Activated CD4-positive, alpha-beta T cell treated with anti-CD3 and anti-CD28 coated beads for 4 hours (primary cell): Measurements from ENCODE around the gene HOXA2.

Experiments
- DNase-seq, 2 donors: peaks; one replicate each; pipeline ENCODE4 v3.0.0-alpha.2; 2020

The HOXA2 gene

DNA sequence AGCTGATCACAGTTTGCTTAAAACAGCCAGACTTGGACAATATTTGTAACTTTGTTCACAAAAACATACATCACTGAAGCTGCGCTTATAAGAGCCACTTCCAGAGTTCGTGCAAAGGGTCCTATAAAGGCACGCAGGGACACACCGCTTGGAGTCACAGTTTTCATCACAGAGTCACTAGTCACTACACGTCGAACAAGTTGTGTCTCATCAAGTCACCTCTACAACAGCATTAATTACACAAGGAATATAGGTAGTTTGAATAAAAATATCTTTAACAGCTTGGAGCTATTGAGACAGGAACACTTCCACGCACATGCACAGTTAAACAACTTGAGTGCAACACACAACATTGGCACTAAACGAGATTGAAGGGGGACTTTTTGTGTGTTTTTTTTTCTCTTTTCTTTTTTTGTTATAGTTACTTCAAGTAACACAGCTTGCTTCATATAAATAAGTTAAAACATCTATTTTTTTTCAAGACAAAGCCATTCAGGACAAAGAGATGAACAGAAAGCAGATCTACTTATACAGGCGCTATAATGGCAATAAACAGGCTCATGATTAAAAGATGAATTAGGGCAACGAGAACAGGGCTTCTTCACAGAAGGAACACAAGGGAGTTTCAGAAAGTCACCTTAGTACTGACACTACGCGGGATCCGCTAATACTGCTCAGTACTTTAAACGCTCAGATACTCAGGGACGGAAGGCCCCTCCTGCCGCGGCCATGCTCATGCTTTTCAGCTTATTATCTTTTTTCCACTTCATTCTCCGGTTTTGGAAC, 38.8 kb upstream of the HOXA2 start:
- DNase-seq: no peak

DNA sequence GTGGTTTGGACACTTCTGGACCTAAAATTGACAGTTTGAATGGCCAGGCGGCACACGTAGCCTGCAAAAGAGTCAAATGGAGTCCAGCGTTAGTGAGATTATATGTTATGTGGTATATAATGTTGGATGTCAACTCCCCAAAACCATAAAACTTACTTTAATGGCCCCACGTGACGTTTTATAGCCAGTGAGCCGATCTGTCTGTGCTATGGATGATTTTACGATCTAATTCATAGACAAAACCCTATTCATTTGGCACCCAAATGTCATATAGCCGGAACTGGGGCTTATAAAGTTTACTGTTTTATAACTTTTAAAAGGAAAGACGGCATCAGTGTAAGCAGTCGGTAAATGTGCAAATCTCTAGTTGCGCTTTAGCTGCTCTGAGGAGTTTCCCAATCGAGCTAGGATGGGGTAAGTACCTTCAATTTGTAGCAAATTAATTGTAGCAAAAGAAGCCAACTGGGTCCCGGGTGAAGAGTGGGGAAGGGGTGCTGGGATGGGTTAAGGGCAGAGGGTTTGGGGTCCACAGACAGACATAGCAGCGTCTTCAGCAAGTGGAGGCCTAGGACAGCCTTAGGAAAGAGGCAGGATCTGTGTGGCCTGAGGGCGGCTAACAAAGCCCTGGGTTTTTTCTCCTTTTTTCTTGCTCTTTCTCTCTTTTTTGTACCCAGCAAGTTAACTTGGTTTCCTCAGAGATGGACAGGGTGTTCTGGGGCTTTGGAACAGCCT, 37.8 kb upstream of the HOXA2 start:
- no peak for DNase-seq

DNA sequence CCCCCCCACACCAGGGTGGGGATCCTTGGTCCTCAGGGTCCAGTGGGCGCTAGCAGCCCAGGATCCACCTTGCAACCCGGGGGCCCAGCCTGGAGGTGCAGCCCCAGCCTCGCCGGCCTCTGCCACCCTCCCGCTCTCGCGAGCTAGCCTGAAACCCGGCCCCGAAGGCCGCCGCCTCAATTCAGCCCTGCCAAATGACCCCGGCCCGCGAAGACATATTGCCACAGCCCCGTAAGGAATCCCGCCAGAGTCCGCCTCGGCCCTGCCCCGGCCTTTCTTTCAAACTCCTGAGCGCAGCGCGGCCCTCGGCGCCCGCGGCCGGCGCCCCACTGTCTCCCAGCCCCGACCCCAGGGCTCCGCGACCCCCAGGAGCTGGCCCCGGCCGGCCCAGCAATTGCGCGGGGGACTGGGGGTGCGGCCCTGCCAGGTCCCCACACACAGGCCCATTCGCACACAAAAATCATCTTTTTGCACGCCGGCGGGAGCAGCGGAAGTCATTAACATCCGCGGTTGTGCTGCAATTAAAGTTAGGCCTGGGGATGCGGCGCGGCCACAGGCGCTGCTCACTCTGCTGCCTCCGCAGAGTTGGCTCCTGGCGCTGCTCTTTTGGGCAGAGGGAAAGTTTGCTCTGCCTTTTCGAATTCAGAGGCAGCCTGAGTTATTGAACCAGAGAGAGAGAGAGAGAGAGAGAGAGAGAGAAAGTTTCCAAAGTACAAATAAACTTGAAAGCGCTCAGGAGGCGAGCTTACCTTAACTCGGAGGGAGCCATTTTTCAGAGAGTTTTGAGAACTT, 37.0 kb upstream of the HOXA2 start:
- DNase-seq: no peak

DNA sequence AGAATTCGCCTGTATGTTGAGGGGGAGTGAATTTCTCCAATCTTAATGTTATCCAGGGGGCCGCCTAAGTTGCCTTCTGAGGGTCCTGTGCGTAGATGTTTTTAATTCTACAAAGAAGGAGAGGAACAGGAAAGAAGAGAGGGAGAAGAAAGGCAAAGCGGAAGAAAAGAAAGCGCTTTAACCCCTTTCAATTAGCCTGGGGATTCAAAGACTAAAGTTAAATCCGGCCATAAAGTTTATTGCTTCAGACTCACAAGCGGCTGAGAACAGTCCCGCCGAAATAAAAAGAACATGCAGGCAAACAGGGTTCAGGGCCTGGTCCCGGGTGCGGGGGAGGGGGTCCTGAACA, 36.5 kb upstream of the HOXA2 start:
- DNase-seq: no peak

DNA sequence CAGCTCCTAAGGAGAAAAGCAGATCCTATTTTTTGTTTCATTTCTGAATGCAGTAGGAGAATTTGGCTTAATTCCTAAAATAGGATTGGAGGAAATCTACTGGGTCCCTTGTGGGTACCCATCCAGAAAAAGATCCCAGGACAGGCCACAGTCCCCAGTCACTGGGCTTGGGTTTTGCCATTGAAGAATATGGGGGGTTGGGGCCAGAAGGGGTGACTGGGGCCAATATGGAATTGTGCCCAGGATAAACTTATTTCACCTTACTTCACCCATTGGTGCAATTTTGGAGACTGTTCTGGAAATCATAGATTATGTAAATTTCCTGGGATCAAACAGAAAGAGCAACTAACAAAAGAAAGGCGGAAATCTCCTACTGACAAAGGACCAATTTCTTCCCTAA, 36.0 kb upstream of the HOXA2 start:
- no peak for DNase-seq

DNA sequence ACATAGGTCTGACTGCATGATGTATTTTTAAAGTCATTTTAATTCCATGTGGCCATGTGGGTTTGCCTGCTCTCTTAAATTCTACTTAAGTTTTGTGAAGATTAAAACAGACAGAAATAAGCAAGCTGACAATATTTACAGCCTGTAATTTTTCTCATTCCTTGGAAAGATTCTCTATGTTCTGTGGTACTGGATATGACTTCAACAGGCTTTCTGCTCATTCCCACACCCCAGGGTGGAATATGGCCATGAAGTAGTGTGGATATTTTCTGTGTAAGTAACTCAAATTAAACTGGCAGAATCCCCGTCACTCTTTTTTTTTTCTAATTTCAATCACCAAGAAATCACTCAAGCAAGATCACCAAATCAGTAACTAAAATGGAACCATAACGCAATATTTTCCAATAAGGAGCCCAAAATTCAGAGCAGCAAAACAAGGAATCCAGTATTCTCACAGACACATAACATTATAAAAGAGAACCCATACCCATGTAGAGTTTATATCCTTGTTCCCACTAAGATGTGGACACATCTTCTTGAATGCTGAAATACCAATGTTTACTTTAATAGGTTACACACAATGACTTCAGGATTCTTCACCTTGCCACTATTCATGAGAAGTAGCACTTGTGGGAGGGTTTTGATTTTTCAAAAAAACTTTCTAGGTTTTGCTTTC, 35.3 kb upstream of the HOXA2 start:
- DNase-seq: no peak

DNA sequence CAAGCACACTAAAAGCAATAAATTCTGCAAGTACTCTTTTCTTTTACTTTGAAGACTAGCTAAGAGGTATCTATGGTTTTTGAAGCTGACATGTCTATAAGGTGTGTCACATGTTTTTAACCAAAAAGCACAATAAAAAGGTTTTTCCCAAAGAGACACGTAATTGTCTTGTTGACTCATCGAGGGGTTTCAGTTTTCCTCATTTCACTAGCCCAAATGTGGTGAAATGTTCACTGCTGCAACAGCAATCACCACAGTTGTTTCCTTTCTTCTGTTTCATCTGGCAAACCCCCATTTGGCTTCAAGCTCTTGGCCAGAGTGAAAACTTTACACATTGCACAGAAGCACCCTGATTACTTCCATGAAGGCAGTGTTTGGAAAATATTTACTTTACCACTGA, 31.9 kb upstream of the HOXA2 start:
- no peak for DNase-seq

DNA sequence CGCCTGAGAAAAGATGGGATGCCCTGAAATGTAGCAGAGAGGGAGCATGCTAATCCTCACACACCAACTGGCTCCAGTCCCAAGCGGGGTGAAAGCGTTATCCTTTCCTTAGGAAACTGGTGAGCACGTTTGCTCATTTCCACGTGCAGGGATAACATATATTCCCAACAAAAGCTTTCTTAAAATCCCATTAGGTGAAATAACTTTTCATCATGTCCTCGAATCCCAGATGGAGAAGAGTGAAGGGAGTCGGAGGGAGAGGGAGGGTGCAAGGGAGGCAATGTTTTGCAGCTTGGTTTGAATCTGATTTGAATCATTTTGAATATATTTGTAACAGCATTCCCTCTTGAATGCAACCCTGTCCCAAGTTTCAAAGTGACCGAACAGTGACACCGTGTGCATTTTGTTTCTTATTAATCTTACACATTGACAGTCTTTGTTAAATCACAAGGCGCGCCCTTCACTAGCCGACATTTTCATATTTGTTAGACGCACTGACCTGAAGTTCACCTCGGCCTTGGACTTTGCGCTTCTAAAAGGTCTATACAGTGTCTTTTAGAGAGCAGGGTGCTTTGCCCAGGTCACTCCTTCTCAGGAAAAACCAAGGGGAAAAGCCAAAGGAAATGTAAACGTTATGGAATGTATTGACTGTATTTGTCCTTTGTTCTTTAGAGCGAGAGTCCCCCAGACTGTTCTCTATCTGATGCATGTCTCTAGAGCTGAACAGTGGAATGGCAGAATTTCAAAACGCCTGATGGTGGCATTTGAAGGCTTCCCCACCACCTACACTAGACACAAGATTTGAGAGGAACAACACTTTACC, 31.1 kb upstream of the HOXA2 start:
- no peak for DNase-seq

DNA sequence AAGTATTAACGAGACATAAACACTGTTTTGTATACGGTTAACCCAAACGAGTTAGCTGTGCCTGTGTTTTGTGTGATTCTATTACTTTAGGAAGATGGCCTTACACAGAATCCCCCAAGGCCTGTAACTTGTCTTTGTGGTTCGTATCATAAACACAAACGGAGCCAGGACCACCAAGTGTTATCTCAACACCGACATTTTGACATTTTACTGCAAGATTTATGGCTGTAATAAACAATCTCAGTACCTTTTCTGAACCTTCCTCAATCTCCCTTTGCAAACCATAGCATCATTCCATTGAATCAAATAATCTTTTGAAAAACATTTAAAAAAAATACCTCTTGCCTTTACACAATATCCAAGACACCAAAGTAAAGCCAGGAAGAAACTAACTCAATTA, 30.5 kb upstream of the HOXA2 start:
- no peak for DNase-seq

DNA sequence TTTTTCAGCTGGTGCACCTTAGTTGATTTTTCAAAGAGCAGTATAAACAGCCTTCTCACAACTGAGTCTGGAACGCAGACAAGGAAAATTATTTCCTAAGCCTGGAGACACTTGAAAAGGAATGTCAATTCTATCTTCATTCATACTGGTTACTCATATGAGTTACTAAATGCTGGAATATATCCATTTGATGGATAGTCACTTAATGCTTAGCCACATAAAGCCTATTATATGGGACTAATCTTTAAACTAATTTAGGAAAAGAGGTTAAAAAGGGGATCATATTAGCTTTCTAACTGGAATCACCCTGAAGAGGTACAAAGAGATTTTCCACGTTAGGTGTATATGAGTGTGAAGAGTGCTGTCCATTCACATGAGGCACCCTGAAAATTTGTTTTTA, 29.7 kb upstream of the HOXA2 start:
- no peak for DNase-seq

DNA sequence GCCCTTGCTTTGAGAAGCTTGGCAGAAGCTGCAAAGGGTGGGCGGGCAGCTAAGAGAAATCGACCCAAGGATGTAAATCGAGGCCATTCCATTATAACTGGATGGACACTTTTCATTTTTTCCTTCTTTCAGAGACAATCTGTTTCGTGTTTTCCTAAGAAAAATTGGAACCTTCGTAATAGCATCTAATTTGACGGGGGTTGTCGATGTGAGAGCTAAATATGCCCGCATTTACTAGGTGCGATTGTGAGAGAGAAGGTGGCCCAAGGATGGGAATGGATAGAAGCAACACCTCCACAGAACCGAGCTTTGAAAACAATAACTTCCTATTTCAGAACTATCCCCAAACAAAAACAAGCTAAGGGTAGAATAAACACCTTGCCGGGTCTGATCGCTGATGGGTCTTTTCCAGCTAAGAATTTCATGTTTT, 28.9 kb upstream of the HOXA2 start:
- DNase-seq: no peak

DNA sequence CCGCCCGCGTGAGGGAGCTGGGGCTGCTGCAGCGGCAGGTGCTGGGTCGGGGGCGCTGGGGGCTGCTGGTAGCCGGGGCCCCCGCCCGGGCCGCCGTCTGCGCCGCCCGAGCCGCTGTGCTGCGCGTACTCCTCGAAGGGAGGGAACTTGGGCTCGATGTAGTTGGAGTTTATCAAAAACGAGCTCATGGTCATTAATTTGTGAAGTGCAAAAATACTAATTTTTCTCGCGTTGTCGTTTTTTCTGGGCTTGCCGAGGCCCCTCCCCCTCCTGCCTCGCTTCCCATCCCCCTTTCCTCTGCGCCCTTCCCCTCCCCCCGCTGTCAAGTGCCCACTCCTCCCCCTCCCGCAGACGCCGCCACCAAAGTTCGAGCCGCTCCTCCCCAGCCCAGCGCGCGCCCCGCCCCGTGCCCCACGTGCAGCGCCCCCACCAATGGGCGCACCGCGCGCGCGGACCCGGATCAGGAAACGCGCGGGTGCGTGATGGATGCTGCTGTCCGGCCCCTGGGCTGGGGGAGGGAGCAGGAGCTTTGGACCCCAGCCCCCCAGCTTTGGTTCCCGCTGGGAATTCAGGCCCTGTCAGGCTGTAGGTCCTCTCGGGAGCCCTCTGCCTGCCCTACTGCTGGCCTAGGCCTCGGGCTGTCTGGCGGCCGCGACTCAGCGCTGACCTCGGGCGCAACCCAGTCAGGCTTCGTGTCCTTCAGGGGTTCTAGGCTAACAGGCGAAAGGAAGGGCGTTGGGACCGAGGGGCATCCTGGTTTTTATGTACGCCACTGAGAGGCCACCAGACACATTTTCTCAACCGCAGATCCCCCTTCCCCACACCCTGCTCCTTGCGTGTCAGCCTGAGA, 28.3 kb upstream of the HOXA2 start, which contains the start of gene HOXA4:
Gene HOXA4, minus strand, starts transcription at position 218 of the 850 bp plus-strand sequence. Its CDS starts 24 bp downstream, at position 194.
- DNase-seq: peak; percentile 73 to 80

DNA sequence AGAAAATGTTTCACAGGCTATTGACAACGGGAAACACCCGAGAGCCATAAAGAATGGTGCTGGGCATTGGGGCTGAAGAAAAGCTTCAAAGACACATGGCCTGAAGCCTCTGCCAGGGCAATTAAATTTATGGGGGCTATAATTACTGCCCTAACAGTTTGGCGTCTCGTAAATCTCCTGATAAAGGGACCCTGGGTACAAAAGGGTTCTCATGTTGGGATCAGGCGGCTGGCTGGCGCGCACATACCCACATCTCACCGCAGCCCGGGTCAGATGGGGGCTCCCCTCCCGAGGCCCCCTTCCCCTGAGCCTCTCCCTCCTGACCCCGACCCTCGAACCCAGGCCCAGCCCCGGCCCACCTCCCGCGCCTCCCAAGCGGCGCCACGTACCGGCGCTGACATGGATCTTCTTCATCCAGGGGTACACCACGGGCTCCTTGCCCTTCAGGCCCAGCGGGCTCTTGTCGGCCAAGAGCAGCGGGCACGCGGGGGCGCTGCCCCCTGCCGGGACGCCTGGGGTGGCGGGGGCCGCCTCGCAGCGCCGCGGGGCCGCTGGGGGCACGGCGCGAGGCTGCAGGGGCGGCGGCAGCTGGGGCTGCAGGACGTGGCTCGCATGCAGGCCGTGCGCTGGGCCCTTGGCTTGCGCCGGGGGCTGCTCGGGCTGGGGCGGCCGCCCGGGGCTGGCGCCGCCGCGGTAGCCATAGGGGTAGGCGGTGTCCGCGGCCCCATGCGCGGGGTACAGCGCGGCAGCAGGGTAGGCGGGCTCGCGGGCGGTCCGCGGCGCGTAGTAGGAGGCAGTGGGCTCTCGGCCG, 27.5 kb upstream of the HOXA2 start:
- no peak for DNase-seq

DNA sequence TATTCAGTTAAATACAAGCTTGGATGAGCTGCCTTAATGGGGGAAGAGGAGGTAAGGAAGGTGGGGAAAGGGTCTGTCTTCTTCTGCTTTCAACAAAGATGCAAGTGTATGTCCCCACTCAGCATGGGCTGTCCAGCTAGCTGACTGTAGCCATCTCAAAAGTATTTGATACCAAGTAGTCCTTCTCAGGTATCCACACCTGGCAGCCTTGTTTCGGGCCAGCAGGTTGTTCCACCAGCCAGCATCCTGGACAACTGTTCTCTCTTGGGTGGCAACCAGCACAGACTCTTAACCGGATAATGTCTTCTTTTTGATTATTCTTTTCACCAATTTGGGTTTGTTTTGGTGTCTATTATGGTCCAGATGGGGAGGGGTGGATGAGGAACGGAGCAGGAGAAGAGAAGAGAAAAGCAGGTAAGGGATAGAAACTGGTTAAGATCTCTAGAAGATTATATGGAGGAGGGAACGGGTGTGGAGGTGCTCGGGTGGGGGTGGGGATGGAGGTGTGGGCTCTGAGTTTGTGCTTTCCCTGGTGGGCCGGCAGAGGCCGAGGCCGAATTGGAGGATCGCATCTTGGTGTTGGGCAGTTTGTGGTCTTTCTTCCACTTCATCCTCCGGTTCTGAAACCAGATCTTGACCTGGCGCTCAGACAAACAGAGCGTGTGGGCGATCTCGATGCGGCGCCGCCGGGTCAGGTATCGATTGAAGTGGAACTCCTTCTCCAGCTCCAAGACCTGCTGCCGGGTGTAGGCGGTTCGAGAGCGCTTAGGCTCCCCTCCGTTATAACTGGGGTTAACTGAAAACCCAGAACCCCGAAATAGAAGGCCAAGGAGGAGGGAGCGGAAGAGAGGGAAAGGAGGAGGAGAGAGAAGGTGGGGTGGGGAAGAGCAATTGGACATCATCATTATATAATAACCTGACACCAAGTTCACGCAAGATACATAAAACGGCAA, 26.6 kb upstream of the HOXA2 start:
- DNase-seq: no peak

DNA sequence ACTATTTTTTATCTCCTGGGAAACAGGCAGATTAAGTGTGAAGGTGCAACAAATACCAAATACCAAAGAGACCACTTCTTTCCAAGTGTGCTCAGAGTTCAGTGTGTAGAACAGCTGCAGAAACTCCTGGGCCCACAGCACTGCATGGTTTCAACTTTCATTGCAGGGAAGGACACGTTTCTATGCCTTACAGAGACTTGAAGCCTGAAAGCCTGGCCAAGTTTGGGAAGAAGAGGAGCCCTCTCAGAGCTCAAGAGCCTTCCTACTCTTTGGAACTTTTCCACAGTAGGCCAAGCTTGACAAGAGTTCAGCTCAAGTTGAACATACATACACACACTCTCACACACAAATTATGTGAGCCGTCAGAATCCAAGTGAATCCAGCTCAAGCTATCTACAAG, 25.6 kb upstream of the HOXA2 start:
- no peak for DNase-seq

DNA sequence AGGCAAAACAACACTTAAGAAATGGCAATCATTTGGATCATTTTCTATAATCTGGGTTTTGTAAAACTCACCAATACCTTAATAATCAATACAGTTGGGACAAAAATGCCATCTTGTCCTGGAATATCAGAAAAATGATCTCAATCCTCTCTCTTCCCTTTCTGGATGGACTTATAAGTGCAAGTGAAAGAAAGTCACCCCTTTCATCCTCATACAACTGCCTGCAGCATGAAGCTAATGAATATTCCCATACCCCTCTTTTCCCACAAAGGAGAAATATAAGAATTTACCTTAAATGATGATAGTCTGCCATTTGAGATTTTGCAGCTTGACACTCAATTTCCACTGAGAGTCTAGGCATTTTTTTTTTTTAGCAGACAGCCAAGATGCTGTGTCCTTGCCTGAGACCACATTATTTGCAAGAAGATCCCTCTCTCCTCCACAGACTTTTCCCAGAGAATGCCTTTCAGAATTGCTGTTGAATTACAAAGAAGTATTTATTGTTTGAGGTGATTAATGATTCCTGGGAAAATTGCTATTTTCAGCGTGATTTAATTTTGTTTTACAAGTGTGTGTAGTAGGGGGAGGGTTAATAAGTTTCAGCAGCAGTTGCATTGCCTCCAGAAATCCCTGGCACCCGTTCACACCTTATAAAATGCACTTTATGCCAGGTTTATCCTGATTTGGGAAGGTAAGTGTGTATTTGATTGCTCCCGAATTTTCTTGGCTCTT, 24.3 kb upstream of the HOXA2 start:
- no peak for DNase-seq

DNA sequence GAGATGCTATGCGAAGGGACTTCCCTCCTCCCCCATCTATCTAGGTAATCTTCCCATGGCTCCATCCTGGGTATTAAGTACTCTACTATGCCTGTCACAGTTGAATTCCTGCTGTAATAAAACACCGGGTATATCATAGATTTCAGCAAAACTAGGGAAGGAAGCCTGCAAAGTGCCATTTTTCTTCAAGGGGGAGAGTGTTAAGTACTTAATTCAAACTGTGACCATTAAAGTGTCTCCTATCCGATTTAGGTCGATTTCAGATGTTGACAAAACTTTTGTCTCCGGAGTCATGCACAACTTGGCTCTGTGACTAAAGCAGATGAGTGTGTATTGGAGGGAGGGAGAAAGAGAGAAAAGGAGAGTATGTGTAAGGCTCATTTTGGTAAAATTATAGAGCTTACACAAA, 23.5 kb upstream of the HOXA2 start:
- no peak for DNase-seq
